Measurements from ENCODE around the gene PITPNM2.

Gene PITPNM2

GRCh38 chr12:123150744-123151456 is at the start of gene PITPNM2:
Gene PITPNM2 (minus strand): TSS chr12:123151090. CDS start chr12:123034590, 116,500 bp downstream.
- DNase-seq (ENCODE audit: low read depth, low spot score): no peak

- DNase-seq (ENCODE audit: low read depth, low spot score): no peak
Observed at GRCh38 chr12:123200414-123200813, 49.5 kb upstream of the PITPNM2 start.

- DNase-seq (ENCODE audit: low read depth, low spot score): no peak
Observed at GRCh38 chr12:123199936-123200335, 49.0 kb upstream of the PITPNM2 start.

- DNase-seq (ENCODE audit: low read depth, low spot score): no peak
Observed at GRCh38 chr12:123187637-123188036, 36.7 kb upstream of the PITPNM2 start.

- no peak for DNase-seq (ENCODE audit: low read depth, low spot score)
Observed at GRCh38 chr12:123180171-123180570, 29.3 kb upstream of the PITPNM2 start.

- DNase-seq (ENCODE audit: low read depth, low spot score): no peak
Observed at GRCh38 chr12:123171967-123172366, 21.1 kb upstream of the PITPNM2 start.

- DNase-seq (ENCODE audit: low read depth, low spot score): no peak
Observed at GRCh38 chr12:123167329-123167728, 16.4 kb upstream of the PITPNM2 start.

- no peak for DNase-seq (ENCODE audit: low read depth, low spot score)
Observed at GRCh38 chr12:123165537-123165936, 14.6 kb upstream of the PITPNM2 start.

GRCh38 chr12:123164710-123165261 is 13.9 kb upstream of the PITPNM2 start:
- DNase-seq (ENCODE audit: low read depth, low spot score): no peak

- DNase-seq (ENCODE audit: low read depth, low spot score): no peak
Observed at GRCh38 chr12:123164222-123164621, 13.3 kb upstream of the PITPNM2 start.

- DNase-seq (ENCODE audit: low read depth, low spot score): no peak
Observed at GRCh38 chr12:123163227-123163626, 12.3 kb upstream of the PITPNM2 start.

GRCh38 chr12:123160801-123161487 is 10.1 kb upstream of the PITPNM2 start:
- DNase-seq (ENCODE audit: low read depth, low spot score): no peak

GRCh38 chr12:123153906-123154305 is 3.0 kb upstream of the PITPNM2 start:
- DNase-seq (ENCODE audit: low read depth, low spot score): no peak

GRCh38 chr12:123152833-123153232 is 1.9 kb upstream of the PITPNM2 start:
- no peak for DNase-seq (ENCODE audit: low read depth, low spot score)

GRCh38 chr12:123151457-123152454 is 866 bp upstream of the PITPNM2 start:
- DNase-seq (ENCODE audit: low read depth, low spot score): no peak

GRCh38 chr12:123150275-123150743 is 581 bp downstream of the PITPNM2 start:
- DNase-seq (ENCODE audit: low read depth, low spot score): no peak

- DNase-seq (ENCODE audit: low read depth, low spot score): no peak
Observed at GRCh38 chr12:123149501-123150274, 1.2 kb downstream of the PITPNM2 start.

GRCh38 chr12:123149088-123149487 is 1.8 kb downstream of the PITPNM2 start:
- no peak for DNase-seq (ENCODE audit: low read depth, low spot score)

- no peak for DNase-seq (ENCODE audit: low read depth, low spot score)
Observed at GRCh38 chr12:123148655-123149054, 2.2 kb downstream of the PITPNM2 start.

- no peak for DNase-seq (ENCODE audit: low read depth, low spot score)
Observed at GRCh38 chr12:123148223-123148622, 2.7 kb downstream of the PITPNM2 start.

GRCh38 chr12:123145211-123145610 is 5.7 kb downstream of the PITPNM2 start:
- DNase-seq (ENCODE audit: low read depth, low spot score): no peak
